H9 (cell line): ENCODE measurements around the gene DDI2. TPM values are rescaled to one million over a fixed set of nuclear protein-coding genes. Genes with fewer than 3 reads are reported as not detected.

Source experiments
- DNase-seq: peaks from one replicate; pipeline ENCODE4 v3.0.0-alpha.2; 2017
- H2AFZ ChIP-seq: one replicate; pipeline ENCODE4 v1.6.1; 2013; ENCODE audit warnings: mild to moderate bottlenecking, low read length, control low read depth, moderate library complexity
- H2AK5ac ChIP-seq: 2 replicates; pipeline ENCODE4 v1.6.1; 2013; ENCODE audit warnings: low read length, control low read depth, mixed read lengths; ENCODE audit not compliant: insufficient read length
- H2BK120ac ChIP-seq: one replicate; pipeline ENCODE4 v1.6.1; 2013; ENCODE audit warnings: low read depth, mild to moderate bottlenecking, low read length, control low read depth, inconsistent platforms; ENCODE audit not compliant: poor library complexity, severe bottlenecking
- H2BK12ac ChIP-seq: 2 replicates; pipeline ENCODE4 v1.6.1; 2013; ENCODE audit warnings: low read length, control low read depth, mixed read lengths, low read depth; ENCODE audit not compliant: insufficient read length
- H2BK15ac ChIP-seq: 2 replicates; pipeline ENCODE4 v1.6.1; 2013; ENCODE audit warnings: low read depth, low read length, control low read depth
- H2BK20ac ChIP-seq: one replicate; pipeline ENCODE4 v1.6.1; 2013; ENCODE audit warnings: low read depth, mild to moderate bottlenecking, low read length, control low read depth, inconsistent platforms; ENCODE audit not compliant: poor library complexity, severe bottlenecking
- H2BK5ac ChIP-seq: 2 replicates; pipeline ENCODE4 v1.6.1; 2013; ENCODE audit warnings: low read length, control low read depth, mixed read lengths; ENCODE audit not compliant: insufficient read length
- H3K14ac ChIP-seq: 2 replicates; pipeline ENCODE4 v1.6.1; 2013; ENCODE audit warnings: low read length, control low read depth; ENCODE audit not compliant: insufficient read depth
- H3K18ac ChIP-seq: 2 replicates; pipeline ENCODE4 v1.6.1; 2013; ENCODE audit warnings: low read depth, mild to moderate bottlenecking, mixed read lengths, low read length, control low read depth; ENCODE audit not compliant: insufficient read length
- H3K23ac ChIP-seq: 2 replicates; pipeline ENCODE4 v1.6.1; 2013; ENCODE audit warnings: low read length, control low read depth, mixed read lengths, low read depth; ENCODE audit not compliant: insufficient read length
- H3K23me2 ChIP-seq: 2 replicates; pipeline ENCODE4 v1.6.1; 2013; ENCODE audit warnings: low read depth, mild to moderate bottlenecking, mixed read lengths, low read length, control low read depth; ENCODE audit not compliant: insufficient read length, poor library complexity, severe bottlenecking
- H3K27ac ChIP-seq: 2 replicates; pipeline ENCODE4 v1.5.1; 2013; ENCODE audit warnings: low read length, control low read depth, mixed read lengths, low read depth; ENCODE audit not compliant: insufficient read length
- H3K27me3 ChIP-seq: 2 replicates; pipeline ENCODE4 v1.6.1; 2013; ENCODE audit warnings: low read length, control low read depth, inconsistent platforms; ENCODE audit not compliant: insufficient read depth
- H3K4ac ChIP-seq: 2 replicates; pipeline ENCODE4 v1.6.1; 2013; ENCODE audit warnings: low read depth, mild to moderate bottlenecking, control low read depth, inconsistent platforms, low read length, moderate library complexity
- H3K4me1 ChIP-seq: 2 replicates; pipeline ENCODE4 v1.6.1; 2013; ENCODE audit warnings: low read length, control low read depth, inconsistent platforms; ENCODE audit not compliant: insufficient read depth
- H3K4me2 ChIP-seq: 2 replicates; pipeline ENCODE4 v1.6.1; 2013; ENCODE audit warnings: low read length, control low read depth, mixed read lengths; ENCODE audit not compliant: insufficient read length, insufficient read depth
- H3K56ac ChIP-seq: 2 replicates; pipeline ENCODE4 v1.6.1; 2013; ENCODE audit warnings: low read depth, mild to moderate bottlenecking, mixed read lengths, low read length, control low read depth; ENCODE audit not compliant: insufficient read length
- H3K79me1 ChIP-seq: 2 replicates; pipeline ENCODE4 v1.6.1; 2013; ENCODE audit warnings: low read depth, mild to moderate bottlenecking, moderate library complexity, low read length, control low read depth, inconsistent platforms; ENCODE audit not compliant: insufficient read depth, poor library complexity, severe bottlenecking
- H3K79me2 ChIP-seq: 2 replicates; pipeline ENCODE4 v1.6.1; 2013; ENCODE audit warnings: low read length, control low read depth, inconsistent platforms; ENCODE audit not compliant: insufficient read depth
- H3K9ac ChIP-seq: 2 replicates; pipeline ENCODE4 v1.6.1; 2013; ENCODE audit warnings: low read length, control low read depth, mixed read lengths; ENCODE audit not compliant: insufficient read length; ENCODE audit errors: extremely low read depth
- H3K9me3 ChIP-seq: one replicate; pipeline ENCODE4 v1.6.1; 2013; ENCODE audit warnings: low read depth, low read length, inconsistent platforms; ENCODE audit not compliant: control insufficient read depth
- H3T11ph ChIP-seq: one replicate; pipeline ENCODE4 v1.6.1; 2013; ENCODE audit warnings: mild to moderate bottlenecking, low read length, control low read depth, inconsistent platforms
- H4K20me1 ChIP-seq: one replicate; pipeline ENCODE4 v1.6.1; 2013; ENCODE audit not compliant: control insufficient read depth, insufficient read length, insufficient read depth
- H4K5ac ChIP-seq: 2 replicates; pipeline ENCODE4 v1.6.1; 2013; ENCODE audit warnings: low read depth, mild to moderate bottlenecking, mixed read lengths, low read length, control low read depth; ENCODE audit not compliant: insufficient read length
- H4K8ac ChIP-seq: replicated peaks from 2 replicates; pipeline ENCODE4 v1.6.1; 2013; ENCODE audit warnings: low read length, control low read depth, mixed read lengths, low read depth; ENCODE audit not compliant: insufficient read length
- H4K91ac ChIP-seq: 2 replicates; pipeline ENCODE4 v1.6.1; 2013; ENCODE audit warnings: low read depth, mild to moderate bottlenecking, moderate library complexity, mixed read lengths, low read length, control low read depth; ENCODE audit not compliant: insufficient read length
- H3K27ac Mint-ChIP-seq, 3 experiments: 2 replicates in 2 of 3; 3 replicates in 1 of 3; pipeline ENCODE4 v1.8.0; 2020 to 2021; ENCODE audit warnings: mixed read lengths in 3 of 3, mild to moderate bottlenecking in 1 of 3, moderate library complexity in 1 of 3
- H3K27me3 Mint-ChIP-seq: 2 replicates; pipeline ENCODE4 v1.8.0; 2021; ENCODE audit warnings: low read depth, mild to moderate bottlenecking, moderate library complexity, mixed read lengths
- H3K36me3 Mint-ChIP-seq, 3 experiments: 2 replicates in 2 of 3; 3 replicates in 1 of 3; pipeline ENCODE4 v1.8.0; 2020 to 2021; ENCODE audit warnings: low read depth in 3 of 3, mixed read lengths in 3 of 3; ENCODE audit not compliant: insufficient read depth in 1 of 3
- H3K4me1 Mint-ChIP-seq, 2 experiments: 2 replicates each; pipeline ENCODE4 v1.8.0; 2020; ENCODE audit warnings: mixed read lengths in 2 of 2
- H3K4me3 Mint-ChIP-seq, 2 experiments: 2 replicates in 1 of 2; 3 replicates in 1 of 2; pipeline ENCODE4 v1.8.0; 2020 to 2021; ENCODE audit warnings: mild to moderate bottlenecking in 2 of 2, mixed read lengths in 2 of 2, moderate library complexity in 1 of 2
- H3K9me3 Mint-ChIP-seq, 2 experiments: 2 replicates in 1 of 2; 3 replicates in 1 of 2; pipeline ENCODE4 v1.8.0; 2020; ENCODE audit warnings: mild to moderate bottlenecking in 2 of 2, mixed read lengths in 2 of 2, moderate library complexity in 1 of 2
- WGBS: extraction: QIAGEN DNeasy Blood & Tissue Kit; methylation state at CpG from one replicate; pipeline ENCODE4 v1.1.7; 2013; ENCODE audit warnings: missing lambda C conversion rate, low lambda C conversion rate, mixed read lengths; ENCODE audit not compliant: insufficient read length; ENCODE audit errors: extremely low coverage; 5-methylcytosine and 5-hydroxymethylcytosine counted together
- total RNA-seq: library from RNA; stranded (reverse); gene quantifications from 2 replicates; pipeline ENCODE4 v1.2.1, GENCODE V29; 2021
- TF ChIP-seq, protein P1 (sequence below): fragments of 200-600 bp; sonication (generic); conservative IDR thresholded peaks from 3 replicates; pipeline ENCODE4 v1.8.0; 2021; ENCODE audit warnings: antibody characterized with exemption, mild to moderate bottlenecking

DDI2 gene
- total RNA-seq, 1 experiment from 2014 or later, result 45.0 TPM

DNA sequence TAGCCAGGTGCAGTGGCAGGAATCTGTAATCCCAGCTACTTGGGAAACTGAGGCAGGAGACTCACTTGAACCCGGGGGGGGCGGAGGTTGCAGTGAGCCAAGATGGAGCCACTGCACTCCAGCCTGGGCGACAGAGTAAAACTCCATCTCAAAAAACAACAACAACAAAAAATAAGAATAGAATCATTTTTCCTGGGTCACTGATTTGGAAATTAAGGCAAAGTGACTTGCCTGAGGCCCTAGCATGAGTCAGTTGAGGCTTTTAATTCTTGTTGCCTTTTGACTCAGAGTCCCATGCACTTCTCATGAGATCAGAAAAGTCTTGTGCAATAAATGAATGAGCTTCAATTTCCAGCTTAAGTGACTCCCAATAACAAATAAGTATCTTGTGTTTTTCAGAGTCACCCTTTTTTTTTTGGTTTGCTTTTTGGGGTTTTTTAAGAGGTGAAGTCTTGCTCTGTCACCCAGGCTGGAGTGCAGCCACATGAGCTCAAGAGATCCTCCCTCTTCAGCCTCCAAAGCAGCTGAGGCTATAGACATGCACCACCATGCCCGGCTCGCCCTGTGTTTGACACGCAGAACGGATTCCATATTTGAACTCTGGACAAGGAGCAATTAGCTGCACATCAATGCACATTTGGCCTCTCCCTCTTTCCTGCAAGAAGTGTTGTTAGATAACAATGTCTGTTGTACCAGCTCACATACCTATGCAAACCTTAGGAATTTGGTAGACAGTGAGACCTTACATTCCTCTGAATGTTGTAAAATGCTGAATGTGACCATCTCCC is 63.5 kb downstream of the DDI2 start:
- Mint-ChIP-seq H3K27me3 (no peaks in the 10 kb centered on the region), H3K27ac (peak overlapping the region in 2 of 3 experiments; percentile 78 to 83; a peak in 2 of 7 replicates), H3K4me1 (peaks cover 15 to 19% of the 10 kb centered on the region in 2 experiments), H3K4me3 (no peak overlapping the region), H3K36me3 (peaks cover 0 to 7% (median 5%) of the 10 kb centered on the region in 3 experiments; a peak in 3 of 7 replicates), H3K9me3 (peaks cover 12 to 18% of the 10 kb centered on the region in 2 experiments)
- Histone ChIP-seq H3K4me1 (peaks cover 3% of the 10 kb centered on the region; the same call in 1 of the 2 replicates), H2BK120ac (no peak overlapping the region), H2BK20ac (no peak overlapping the region), H2AK5ac (no peak overlapping the region), H3K27me3 (no peaks in the 10 kb centered on the region), H2BK5ac (no peak overlapping the region), H3K23ac (no peak overlapping the region), H3K79me1 (peaks cover 1% of the 10 kb centered on the region), H3K23me2 (peaks cover 5% of the 10 kb centered on the region), H3K9ac (no peak overlapping the region), H3K27ac (no peak overlapping the region), H2AFZ (no peak overlapping the region), H3K9me3 (no peaks in the 10 kb centered on the region), H3T11ph (no peak overlapping the region), H2BK12ac (no peak overlapping the region), H2BK15ac (no peak overlapping the region), H3K4ac (no peak overlapping the region), H3K56ac (no peak overlapping the region), H4K20me1 (no peaks in the 10 kb centered on the region), H3K14ac (no peak overlapping the region), H3K4me2 (no peak overlapping the region), H3K79me2 (no peaks in the 10 kb centered on the region), H4K8ac (no peak overlapping the region), H3K18ac (no peak overlapping the region), H4K5ac (no peak overlapping the region), H4K91ac (no peak overlapping the region)
- no peak for DNase-seq
- no CpG with 5 or more reads among the region's 7 CpGs for WGBS
- TF ChIP-seq, protein P1, sequence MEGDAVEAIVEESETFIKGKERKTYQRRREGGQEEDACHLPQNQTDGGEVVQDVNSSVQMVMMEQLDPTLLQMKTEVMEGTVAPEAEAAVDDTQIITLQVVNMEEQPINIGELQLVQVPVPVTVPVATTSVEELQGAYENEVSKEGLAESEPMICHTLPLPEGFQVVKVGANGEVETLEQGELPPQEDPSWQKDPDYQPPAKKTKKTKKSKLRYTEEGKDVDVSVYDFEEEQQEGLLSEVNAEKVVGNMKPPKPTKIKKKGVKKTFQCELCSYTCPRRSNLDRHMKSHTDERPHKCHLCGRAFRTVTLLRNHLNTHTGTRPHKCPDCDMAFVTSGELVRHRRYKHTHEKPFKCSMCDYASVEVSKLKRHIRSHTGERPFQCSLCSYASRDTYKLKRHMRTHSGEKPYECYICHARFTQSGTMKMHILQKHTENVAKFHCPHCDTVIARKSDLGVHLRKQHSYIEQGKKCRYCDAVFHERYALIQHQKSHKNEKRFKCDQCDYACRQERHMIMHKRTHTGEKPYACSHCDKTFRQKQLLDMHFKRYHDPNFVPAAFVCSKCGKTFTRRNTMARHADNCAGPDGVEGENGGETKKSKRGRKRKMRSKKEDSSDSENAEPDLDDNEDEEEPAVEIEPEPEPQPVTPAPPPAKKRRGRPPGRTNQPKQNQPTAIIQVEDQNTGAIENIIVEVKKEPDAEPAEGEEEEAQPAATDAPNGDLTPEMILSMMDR, result no peak
